Hematopoietic multipotent progenitor cell treated with erythropoietin and hydrocortisone succinate and interleukin-3 and kit ligand, for 4 days (in vitro differentiated cells): ENCODE results near the gene PPP3CA.

Source experiments
- DNase-seq: peaks from one replicate; pipeline ENCODE4 v3.0.0-alpha.2; 2015

PPP3CA gene

GRCh38 chr4:101081695-101082369, 265.5 kb downstream of the PPP3CA start:
- no peak for DNase-seq

GRCh38 chr4:101081166-101081565, 266.2 kb downstream of the PPP3CA start:
- DNase-seq, result no peak

GRCh38 chr4:101078950-101079349, 268.4 kb downstream of the PPP3CA start:
- no peak for DNase-seq

- no peak for DNase-seq
Measured at GRCh38 chr4:101076032-101076431, 271.3 kb downstream of the PPP3CA start.

GRCh38 chr4:101075536-101075935, 271.8 kb downstream of the PPP3CA start:
- DNase-seq, result peak; percentile 48

- DNase-seq, result no peak
Measured at GRCh38 chr4:101074326-101074725, 273.0 kb downstream of the PPP3CA start.

- DNase-seq, result no peak
Measured at GRCh38 chr4:101071241-101071640, 276.1 kb downstream of the PPP3CA start.

GRCh38 chr4:101068115-101068514, 279.2 kb downstream of the PPP3CA start:
- DNase-seq, result no peak

- no peak for DNase-seq
Measured at GRCh38 chr4:101067383-101067782, 279.9 kb downstream of the PPP3CA start.

- no peak for DNase-seq
Measured at GRCh38 chr4:101066626-101067170, 280.6 kb downstream of the PPP3CA start.

- no peak for DNase-seq
Measured at GRCh38 chr4:101065935-101066485, 281.3 kb downstream of the PPP3CA start.

- peak; percentile 13 for DNase-seq
Measured at GRCh38 chr4:101065346-101065745, 282.0 kb downstream of the PPP3CA start.

- DNase-seq, result no peak
Measured at GRCh38 chr4:101064541-101065180, 282.7 kb downstream of the PPP3CA start.

GRCh38 chr4:101055392-101055791, 291.9 kb downstream of the PPP3CA start:
- no peak for DNase-seq

GRCh38 chr4:101050837-101051205, 296.5 kb downstream of the PPP3CA start:
- DNase-seq, result no peak

GRCh38 chr4:101050088-101050836, 297.1 kb downstream of the PPP3CA start:
- no peak for DNase-seq

- no peak for DNase-seq
Measured at GRCh38 chr4:101049549-101050001, 297.8 kb downstream of the PPP3CA start.

- DNase-seq, result no peak
Measured at GRCh38 chr4:101044766-101045165, 302.6 kb downstream of the PPP3CA start.

- DNase-seq, result no peak
Measured at GRCh38 chr4:101042847-101043246, 304.5 kb downstream of the PPP3CA start.

GRCh38 chr4:101040776-101041175, 306.6 kb downstream of the PPP3CA start:
- DNase-seq, result no peak

GRCh38 chr4:101039367-101039766, 308.0 kb downstream of the PPP3CA start:
- no peak for DNase-seq

GRCh38 chr4:101037938-101038413, 309.4 kb downstream of the PPP3CA start:
- peak; percentile 18 for DNase-seq

- no peak for DNase-seq
Measured at GRCh38 chr4:101037249-101037648, 310.1 kb downstream of the PPP3CA start.
